Activated CD8-positive, alpha-beta T cell treated with anti-CD3 and anti-CD28 coated beads for 36 hours (primary cell): Measurements from ENCODE around the gene METTL3. TPM values are rescaled to one million over a fixed set of nuclear protein-coding genes. Genes with fewer than 3 reads are reported as not detected.

Experiments used
- ATAC-seq: fragments of 200-7000 bp; cut with Tn5 transposase; one replicate; pipeline ENCODE4 v1.10.0; 2021; ENCODE audit warnings: mild to moderate bottlenecking, moderate library complexity
- CTCF ChIA-PET: fragments of 350-600 bp; sonication (Branson Sonifier 250); formaldehyde crosslinking; loops from one replicate; lab custom pipeline; 2021; ENCODE audit warnings: antibody characterized with exemption; lab: Charles Lee
- POLR2A ChIA-PET: fragments of 350-600 bp; sonication (Branson Sonifier 250); formaldehyde crosslinking; loops from one replicate; lab custom pipeline; 2021; ENCODE audit warnings: antibody characterized with exemption; lab: Charles Lee
- DNase-seq: peaks from one replicate; pipeline ENCODE4 v3.0.0-alpha.2; 2020
- H3K27ac Mint-ChIP-seq: one replicate; pipeline ENCODE4 v1.8.0; 2021; ENCODE audit warnings: mild to moderate bottlenecking, mixed read lengths
- H3K27me3 Mint-ChIP-seq: one replicate; pipeline ENCODE4 v1.8.0; 2021; ENCODE audit warnings: mixed read lengths
- H3K36me3 Mint-ChIP-seq: one replicate; pipeline ENCODE4 v1.8.0; 2021; ENCODE audit warnings: low read depth, mixed read lengths
- H3K4me1 Mint-ChIP-seq: one replicate; pipeline ENCODE4 v1.8.0; 2021; ENCODE audit warnings: low read depth, mixed read lengths
- H3K4me3 Mint-ChIP-seq: one replicate; pipeline ENCODE4 v1.8.0; 2021; ENCODE audit warnings: mild to moderate bottlenecking, moderate library complexity, mixed read lengths
- H3K9me3 Mint-ChIP-seq: one replicate; pipeline ENCODE4 v1.8.0; 2021; ENCODE audit warnings: mixed read lengths
- intact Hi-C: fragments of 100-400 bp; cut with micrococcal nuclease; formaldehyde crosslinking; loops from one replicate; pipeline ENCODE4 v1.10.0; 2022
- total RNA-seq, 2 experiments: library from RNA; stranded (reverse); gene quantifications; one replicate each; pipeline ENCODE4 v1.2.3, GENCODE V29; 2021
- TF ChIP-seq, protein P1 (sequence below): fragments of 200-600 bp; IDR thresholded peaks from one replicate; pipeline ENCODE4 v1.8.0; 2022; ENCODE audit warnings: antibody characterized with exemption, mild to moderate bottlenecking

The METTL3 gene
- total RNA-seq, 2 experiments from 2014 or later = 66.7 to 70.8 TPM

GRCh38 chr14:21534576-21534975 is 23.4 kb upstream of the METTL3 start:
- H3K9me3 Mint-ChIP-seq = no peaks in the 10 kb centered on the region
- DNase-seq (no peak), ATAC-seq (peak; percentile 30)
- H3K27ac Mint-ChIP-seq = no peak overlapping the region
- no peaks in the 10 kb centered on the region for H3K36me3 Mint-ChIP-seq
- intact Hi-C loops = no loop called here
- TF ChIP-seq, protein P1, sequence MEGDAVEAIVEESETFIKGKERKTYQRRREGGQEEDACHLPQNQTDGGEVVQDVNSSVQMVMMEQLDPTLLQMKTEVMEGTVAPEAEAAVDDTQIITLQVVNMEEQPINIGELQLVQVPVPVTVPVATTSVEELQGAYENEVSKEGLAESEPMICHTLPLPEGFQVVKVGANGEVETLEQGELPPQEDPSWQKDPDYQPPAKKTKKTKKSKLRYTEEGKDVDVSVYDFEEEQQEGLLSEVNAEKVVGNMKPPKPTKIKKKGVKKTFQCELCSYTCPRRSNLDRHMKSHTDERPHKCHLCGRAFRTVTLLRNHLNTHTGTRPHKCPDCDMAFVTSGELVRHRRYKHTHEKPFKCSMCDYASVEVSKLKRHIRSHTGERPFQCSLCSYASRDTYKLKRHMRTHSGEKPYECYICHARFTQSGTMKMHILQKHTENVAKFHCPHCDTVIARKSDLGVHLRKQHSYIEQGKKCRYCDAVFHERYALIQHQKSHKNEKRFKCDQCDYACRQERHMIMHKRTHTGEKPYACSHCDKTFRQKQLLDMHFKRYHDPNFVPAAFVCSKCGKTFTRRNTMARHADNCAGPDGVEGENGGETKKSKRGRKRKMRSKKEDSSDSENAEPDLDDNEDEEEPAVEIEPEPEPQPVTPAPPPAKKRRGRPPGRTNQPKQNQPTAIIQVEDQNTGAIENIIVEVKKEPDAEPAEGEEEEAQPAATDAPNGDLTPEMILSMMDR = no peak
- CTCF ChIA-PET = interaction anchor here (1.1 kb wide), 1 partner anchor 36 kb away, joined by 3 read pairs; no protein-coding TSS in a partner anchor
- H3K4me3 Mint-ChIP-seq = no peak overlapping the region
- H3K4me1 Mint-ChIP-seq = peaks cover 10% of the 10 kb centered on the region
- peaks cover 33% of the 10 kb centered on the region for H3K27me3 Mint-ChIP-seq
- POLR2A ChIA-PET = interaction anchor here (0.7 kb wide), 1 partner anchor 36 kb away, joined by 4 read pairs; no protein-coding TSS in a partner anchor

GRCh38 chr14:21533294-21533693 is 22.2 kb upstream of the METTL3 start:
- Mint-ChIP-seq H3K27me3 (peaks cover 24% of the 10 kb centered on the region), H3K4me1 (peaks cover 12% of the 10 kb centered on the region), H3K36me3 (no peaks in the 10 kb centered on the region), H3K27ac (no peak overlapping the region), H3K4me3 (no peak overlapping the region), H3K9me3 (no peaks in the 10 kb centered on the region)
- DNase-seq = no peak
- intact Hi-C loops = no loop called here
- no peak for ATAC-seq
- ChIA-PET POLR2A (no interaction called here), CTCF (no interaction called here)
- TF ChIP-seq, protein P1 = no peak

DNA sequence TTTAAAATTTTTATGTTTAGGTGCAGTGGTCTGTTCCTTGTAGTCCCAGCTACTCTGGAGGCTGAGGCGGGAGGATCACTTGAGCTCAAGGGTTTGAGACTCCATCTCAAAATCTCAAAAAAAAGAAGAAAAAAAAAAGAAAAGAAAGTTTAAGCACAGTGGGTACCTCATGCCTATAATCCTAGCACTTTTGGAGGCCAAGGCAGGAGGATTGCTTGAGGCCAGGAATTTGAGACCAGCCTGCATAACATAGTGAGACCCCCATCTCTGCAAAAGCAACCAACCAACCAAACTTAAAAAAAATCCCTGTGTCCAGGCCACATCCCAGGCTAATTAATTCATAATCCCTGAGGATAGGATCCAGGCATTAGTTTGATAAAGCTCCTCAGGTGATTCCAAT is 18.4 kb upstream of the METTL3 start:
- TF ChIP-seq, protein P1 = no peak
- intact Hi-C loops = no loop called here
- no peak overlapping the region for H3K4me3 Mint-ChIP-seq
- H3K4me1 Mint-ChIP-seq = peaks cover 16% of the 10 kb centered on the region
- ChIA-PET CTCF (interaction anchor here (1.7 to 6.8 kb wide), 2 partner anchors 31 to 41 kb away, joined by 4 to 41 read pairs; no protein-coding TSS in a partner anchor), POLR2A (no interaction called here)
- no peaks in the 10 kb centered on the region for H3K36me3 Mint-ChIP-seq
- ATAC-seq = no peak
- H3K9me3 Mint-ChIP-seq = no peaks in the 10 kb centered on the region
- no peak for DNase-seq
- H3K27me3 Mint-ChIP-seq = peaks cover 5% of the 10 kb centered on the region
- no peak overlapping the region for H3K27ac Mint-ChIP-seq

- Mint-ChIP-seq H3K4me1 (peaks cover 16% of the 10 kb centered on the region), H3K36me3 (no peaks in the 10 kb centered on the region), H3K27ac (no peak overlapping the region), H3K4me3 (no peak overlapping the region), H3K9me3 (no peaks in the 10 kb centered on the region), H3K27me3 (peaks cover under 1% of the 10 kb centered on the region)
- TF ChIP-seq, protein P1 = no peak
- ChIA-PET POLR2A (interaction anchor here (8.0 kb wide), 1 partner anchor 16 kb away, joined by 62 read pairs; the partner anchor contains the start of gene METTL3), CTCF (interaction anchor here (0.9 to 6.8 kb wide), 6 partner anchors 10 to 52 kb away, joined by 3 to 41 read pairs (median 4); partner anchors contain the start of genes RAB2B and TOX4)
- intact Hi-C loops = no loop called here
- ATAC-seq (no peak), DNase-seq (no peak)
Observed at GRCh38 chr14:21528381-21529348, 17.5 kb upstream of the METTL3 start.
